K562 (cell line): ENCODE data around the gene FYB1. TPM values are rescaled to one million over a fixed set of nuclear protein-coding genes. Genes with fewer than 3 reads are reported as not detected.

ENCODE experiments used
- ARNT ChIP-seq, 2 experiments: fragments of 450-650 bp; IDR thresholded peaks; 2 replicates each; pipeline ENCODE4 v1.6.1; 2016; ENCODE audit warnings: mild to moderate bottlenecking in 1 of 2
- ATF1 ChIP-seq, 2 experiments: fragments of 450-650 bp in 1 of 2; IDR thresholded peaks; 2 replicates each; pipeline ENCODE4 v1.6.1; 2016; ENCODE audit warnings: missing compliant biosample characterization in 1 of 2, missing genetic modification characterization in 1 of 2
- CBFB ChIP-seq: sonication (generic); formaldehyde crosslinking; IDR thresholded peaks from 2 replicates; pipeline ENCODE4 v1.4.0; 2020; ENCODE audit warnings: mild to moderate bottlenecking, missing genetic modification reagents
- CBX8 ChIP-seq: fragments of 200-600 bp; sonication (generic); IDR thresholded peaks from 2 replicates; pipeline ENCODE4 v1.6.1; 2012; ENCODE audit warnings: borderline replicate concordance, mixed run types, low read depth, mild to moderate bottlenecking, moderate library complexity, mixed read lengths, low read length, control low read depth, inconsistent platforms; ENCODE audit not compliant: poor library complexity, severe bottlenecking; ENCODE audit errors: extremely low read depth
- EWSR1 ChIP-seq: fragments of 450-650 bp; IDR thresholded peaks from 2 replicates; pipeline ENCODE4 v1.6.1; 2018; ENCODE audit warnings: borderline replicate concordance, mild to moderate bottlenecking, low read depth, moderate library complexity; ENCODE audit not compliant: partially characterized antibody
- KDM2B ChIP-seq: fragments of 250-450 bp; sonication (Bioruptor Pico); IDR thresholded peaks from 2 replicates; pipeline ENCODE4 v1.8.0; 2021; ENCODE audit warnings: mild to moderate bottlenecking, moderate library complexity
- MYBL2 ChIP-seq, 2 experiments: fragments of 450-650 bp in 1 of 2; sonication (generic) in 1 of 2; formaldehyde crosslinking in 1 of 2; IDR thresholded peaks; 2 replicates each; pipeline versions ENCODE4 v1.6.1 to v1.8.1; 2017 to 2022; ENCODE audit warnings: borderline replicate concordance in 1 of 2, inconsistent platforms in 1 of 2, low read depth in 1 of 2, mild to moderate bottlenecking in 1 of 2, missing genetic modification reagents in 1 of 2, moderate library complexity in 1 of 2
- NFIC ChIP-seq: fragments of 450-650 bp; IDR thresholded peaks from 2 replicates; pipeline ENCODE4 v1.6.1; 2017; ENCODE audit warnings: mild to moderate bottlenecking, inconsistent platforms
- NFYB ChIP-seq: IDR thresholded peaks from 2 replicates; pipeline ENCODE4 v1.6.1; 2011; ENCODE audit warnings: mild to moderate bottlenecking, moderate library complexity; ENCODE audit not compliant: insufficient read length; ENCODE audit errors: extremely low read depth
- PHF20 ChIP-seq: fragments of 450-650 bp; IDR thresholded peaks from 2 replicates; pipeline ENCODE4 v1.6.1; 2018; ENCODE audit not compliant: partially characterized antibody
- RBM14 ChIP-seq: fragments of 200-400 bp; formaldehyde crosslinking; IDR thresholded peaks from 2 replicates; pipeline ENCODE4 v1.6.1; 2018; ENCODE audit warnings: low read depth, mild to moderate bottlenecking, low read length, moderate library complexity, borderline replicate concordance; ENCODE audit not compliant: insufficient read depth
- RNF2 ChIP-seq: sonication (generic); IDR thresholded peaks from 2 replicates; pipeline ENCODE4 v1.6.1; 2016
- SETDB1 ChIP-seq: IDR thresholded peaks from one replicate; pipeline ENCODE4 v1.6.1; 2012; ENCODE audit warnings: low read length, control low read depth, inconsistent platforms
- TCF7 ChIP-seq: sonication (generic); IDR thresholded peaks from 2 replicates; pipeline ENCODE4 v1.6.1; 2016; ENCODE audit warnings: antibody characterized with exemption, borderline replicate concordance
- ZC3H11A ChIP-seq: IDR thresholded peaks from 2 replicates; pipeline ENCODE4 v1.6.1; 2012; ENCODE audit warnings: low read depth, low read length, improper control_type of control experiment
- ZFP1 ChIP-seq: fragments of 450-650 bp; formaldehyde crosslinking; IDR thresholded peaks from 2 replicates; pipeline ENCODE4 v1.4.0; 2020; ENCODE audit warnings: mild to moderate bottlenecking, mixed read lengths
- ZKSCAN3 ChIP-seq: fragments of 250-450 bp; sonication (Bioruptor Pico); IDR thresholded peaks from 2 replicates; pipeline ENCODE4 v1.4.0; 2020
- polyA plus RNA-seq, 8 experiments: library from polyadenylated mRNA; depleted of rRNA in 4 of 8; stranded (reverse) in 5 of 8; unstranded in 3 of 8; fragments of >200 nt; fragmentation: Nextera tagmentation in 2 of 8; fragmentation: Illumina TruSeq in 1 of 8; extraction: Ambion mirVana in 2 of 8; extraction: Trizol in 1 of 8; gene quantifications; 2 replicates each; pipeline versions ENCODE4 v1.2.1 to v1.2.3, GENCODE V29; 2011 to 2014; ENCODE audit warnings: inconsistent platforms in 1 of 8, missing spikeins in 1 of 8
- total RNA-seq, 7 experiments: library from RNA; depleted of rRNA in 6 of 7; stranded (reverse); fragments of >200 nt in 6 of 7; fragmentation: Illumina TruSeq in 2 of 7; extraction: Trizol in 2 of 7; gene quantifications; 2 replicates each; pipeline versions ENCODE4 v1.2.1 to v1.2.3, GENCODE V29; 2011 to 2021; ENCODE audit warnings: low replicate concordance in 1 of 7
- TF ChIP-seq, protein P1 (sequence below): IDR thresholded peaks from 3 replicates; pipeline ENCODE4 v1.6.1; 2011; ENCODE audit warnings: borderline replicate concordance, mild to moderate bottlenecking; ENCODE audit not compliant: insufficient read length, insufficient read depth
- TF ChIP-seq, protein P2 (sequence below): fragments of 450-650 bp; formaldehyde crosslinking; IDR thresholded peaks from 2 replicates; pipeline ENCODE4 v1.4.0; 2020; ENCODE audit warnings: mild to moderate bottlenecking, moderate library complexity
- TF ChIP-seq, protein P3 (sequence below): fragments of 450-650 bp; formaldehyde crosslinking; IDR thresholded peaks from 2 replicates; pipeline ENCODE4 v1.4.0; 2022; ENCODE audit warnings: missing genetic modification characterization
- TF ChIP-seq, protein P4 (sequence below): fragments of 250-450 bp; sonication (Bioruptor Pico); IDR thresholded peaks from 2 replicates; pipeline ENCODE4 v1.6.1; 2021; ENCODE audit warnings: mild to moderate bottlenecking
- TF ChIP-seq, protein P5 (sequence below): fragments of 450-650 bp; IDR thresholded peaks from 2 replicates; pipeline ENCODE4 v1.6.1; 2016; ENCODE audit warnings: low read depth, mild to moderate bottlenecking, moderate library complexity

FYB1 gene
- total and polyA plus RNA-seq, 9 of the 15 experiments (the other 6 are each of a cell fraction or from before 2014, with no cell fraction given): 4.7 to 31.5 (median 9.7) TPM

DNA sequence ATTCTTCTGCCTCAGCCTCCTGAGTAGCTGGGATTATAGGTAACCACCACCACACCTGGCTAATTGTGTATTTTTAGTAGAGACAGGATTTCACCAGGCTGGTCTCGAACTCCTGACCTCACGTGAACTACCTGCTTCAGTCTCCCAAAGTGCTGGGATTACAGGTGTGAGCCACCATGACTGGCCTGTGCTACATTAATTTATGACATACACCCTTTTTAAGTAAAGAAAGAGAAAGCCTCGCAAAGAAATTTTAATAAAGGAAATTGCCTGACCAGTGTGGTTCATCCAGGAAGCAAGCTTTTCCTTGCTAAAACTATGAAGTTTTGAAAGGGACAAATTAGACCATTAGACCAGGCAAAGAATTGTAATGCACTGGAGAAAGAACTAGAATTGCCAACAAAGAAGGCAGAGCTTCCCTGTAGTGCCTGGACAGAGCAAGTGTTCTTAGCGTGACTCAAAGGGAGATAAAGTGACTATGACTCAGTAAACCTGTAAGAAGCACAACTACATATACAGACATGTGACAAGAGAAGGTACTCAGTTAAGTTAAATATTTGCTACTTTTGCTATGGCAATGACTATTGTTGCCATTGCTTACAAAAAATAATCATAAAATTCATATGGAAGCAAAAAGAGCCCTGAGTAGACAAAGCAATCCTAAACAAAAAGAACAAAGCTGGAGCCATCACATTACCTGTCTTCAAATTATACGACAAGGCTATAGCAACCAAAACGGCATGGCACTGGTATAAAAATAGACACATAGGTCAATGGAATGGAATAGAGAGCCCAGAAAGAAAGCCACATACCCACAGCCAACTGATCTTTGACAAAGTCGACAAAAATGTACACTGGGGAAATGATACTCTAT is 54.6 kb downstream of the FYB1 start (continued):
- TF ChIP-seq CBFB (CRISPR knock-in tag): no peak
- TF ChIP-seq, protein P1, sequence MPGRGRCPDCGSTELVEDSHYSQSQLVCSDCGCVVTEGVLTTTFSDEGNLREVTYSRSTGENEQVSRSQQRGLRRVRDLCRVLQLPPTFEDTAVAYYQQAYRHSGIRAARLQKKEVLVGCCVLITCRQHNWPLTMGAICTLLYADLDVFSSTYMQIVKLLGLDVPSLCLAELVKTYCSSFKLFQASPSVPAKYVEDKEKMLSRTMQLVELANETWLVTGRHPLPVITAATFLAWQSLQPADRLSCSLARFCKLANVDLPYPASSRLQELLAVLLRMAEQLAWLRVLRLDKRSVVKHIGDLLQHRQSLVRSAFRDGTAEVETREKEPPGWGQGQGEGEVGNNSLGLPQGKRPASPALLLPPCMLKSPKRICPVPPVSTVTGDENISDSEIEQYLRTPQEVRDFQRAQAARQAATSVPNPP: no peak
- no peak for TF ChIP-seq PHF20
- no peak for TF ChIP-seq EWSR1
- TF ChIP-seq RNF2: no peak
- TF ChIP-seq, protein P2, sequence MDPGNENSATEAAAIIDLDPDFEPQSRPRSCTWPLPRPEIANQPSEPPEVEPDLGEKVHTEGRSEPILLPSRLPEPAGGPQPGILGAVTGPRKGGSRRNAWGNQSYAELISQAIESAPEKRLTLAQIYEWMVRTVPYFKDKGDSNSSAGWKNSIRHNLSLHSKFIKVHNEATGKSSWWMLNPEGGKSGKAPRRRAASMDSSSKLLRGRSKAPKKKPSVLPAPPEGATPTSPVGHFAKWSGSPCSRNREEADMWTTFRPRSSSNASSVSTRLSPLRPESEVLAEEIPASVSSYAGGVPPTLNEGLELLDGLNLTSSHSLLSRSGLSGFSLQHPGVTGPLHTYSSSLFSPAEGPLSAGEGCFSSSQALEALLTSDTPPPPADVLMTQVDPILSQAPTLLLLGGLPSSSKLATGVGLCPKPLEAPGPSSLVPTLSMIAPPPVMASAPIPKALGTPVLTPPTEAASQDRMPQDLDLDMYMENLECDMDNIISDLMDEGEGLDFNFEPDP (CRISPR knock-in tag): no peak
- TF ChIP-seq ARNT (IDR thresholded peaks at IDR 0.05): no peak
- TF ChIP-seq ZKSCAN3 (CRISPR knock-in tag): no peak
- no peak for TF ChIP-seq NFIC
- TF ChIP-seq, protein P3, sequence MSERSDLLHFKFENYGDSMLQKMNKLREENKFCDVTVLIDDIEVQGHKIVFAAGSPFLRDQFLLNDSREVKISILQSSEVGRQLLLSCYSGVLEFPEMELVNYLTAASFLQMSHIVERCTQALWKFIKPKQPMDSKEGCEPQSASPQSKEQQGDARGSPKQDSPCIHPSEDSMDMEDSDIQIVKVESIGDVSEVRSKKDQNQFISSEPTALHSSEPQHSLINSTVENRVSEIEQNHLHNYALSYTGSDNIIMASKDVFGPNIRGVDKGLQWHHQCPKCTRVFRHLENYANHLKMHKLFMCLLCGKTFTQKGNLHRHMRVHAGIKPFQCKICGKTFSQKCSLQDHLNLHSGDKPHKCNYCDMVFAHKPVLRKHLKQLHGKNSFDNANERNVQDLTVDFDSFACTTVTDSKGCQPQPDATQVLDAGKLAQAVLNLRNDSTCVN (CRISPR knock-in tag): no peak
- TF ChIP-seq NFYB: no peak
- TF ChIP-seq, protein P4, sequence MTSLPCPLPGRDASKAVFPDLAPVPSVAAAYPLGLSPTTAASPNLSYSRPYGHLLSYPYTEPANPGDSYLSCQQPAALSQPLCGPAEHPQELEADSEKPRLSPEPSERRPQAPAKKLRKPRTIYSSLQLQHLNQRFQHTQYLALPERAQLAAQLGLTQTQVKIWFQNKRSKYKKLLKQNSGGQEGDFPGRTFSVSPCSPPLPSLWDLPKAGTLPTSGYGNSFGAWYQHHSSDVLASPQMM (CRISPR knock-in tag): no peak
- TF ChIP-seq, protein P5, sequence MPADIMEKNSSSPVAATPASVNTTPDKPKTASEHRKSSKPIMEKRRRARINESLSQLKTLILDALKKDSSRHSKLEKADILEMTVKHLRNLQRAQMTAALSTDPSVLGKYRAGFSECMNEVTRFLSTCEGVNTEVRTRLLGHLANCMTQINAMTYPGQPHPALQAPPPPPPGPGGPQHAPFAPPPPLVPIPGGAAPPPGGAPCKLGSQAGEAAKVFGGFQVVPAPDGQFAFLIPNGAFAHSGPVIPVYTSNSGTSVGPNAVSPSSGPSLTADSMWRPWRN: no peak
- no peak for TF ChIP-seq TCF7
- TF ChIP-seq SETDB1: no peak
- TF ChIP-seq ATF1 (CRISPR knock-in tag; IDR thresholded peaks at IDR 0.05): no peak
- TF ChIP-seq ATF1 (tag; IDR thresholded peaks at IDR 0.05): peak; percentile 21; the same call in 1 of the 2 replicates
- TF ChIP-seq KDM2B (CRISPR knock-in tag): no peak
- no peak for TF ChIP-seq RBM14
- no peak for TF ChIP-seq CBX8
- no peak for TF ChIP-seq ZC3H11A
- no peak for TF ChIP-seq ZFP1 (CRISPR knock-in tag)
- no peak; the same call in 1 of the 2 replicates for TF ChIP-seq MYBL2 (IDR thresholded peaks at IDR 0.05; ENCODE audit: low read depth)
- TF ChIP-seq MYBL2 (CRISPR knock-in tag; IDR thresholded peaks at IDR 0.05; ENCODE audit: borderline replicate concordance): no peak
